Endothelial cell of umbilical vein (primary cell): ENCODE results near the gene MOB4.

Source experiments
- CTCF ChIP-seq, 2 donors: IDR thresholded peaks; 1 replicate in 1 of 2; 2 replicates in 1 of 2; pipeline ENCODE4 v1.5.1; 2011; ENCODE audit warnings: low read length in 2 of 2, mild to moderate bottlenecking in 2 of 2, moderate library complexity in 2 of 2, control low read depth in 1 of 2, inconsistent platforms in 1 of 2, low read depth in 1 of 2; ENCODE audit not compliant: insufficient read depth in 1 of 2; ENCODE audit errors: extremely low read depth in 1 of 2
- EZH2 ChIP-seq: IDR thresholded peaks from 2 replicates; pipeline ENCODE4 v1.6.1; 2012; ENCODE audit warnings: borderline replicate concordance, low read depth, mild to moderate bottlenecking, moderate library complexity, low read length, inconsistent platforms; ENCODE audit not compliant: severe bottlenecking
- MAX ChIP-seq: IDR thresholded peaks from 2 replicates; pipeline ENCODE4 v1.6.1; 2011; ENCODE audit not compliant: insufficient read depth, insufficient read length

GRCh38 chr2:197547163-197547900 is 31.5 kb downstream of the MOB4 start:
- TF ChIP-seq CTCF (IDR thresholded peaks at IDR 0.05; ENCODE audit: extremely low read depth in 1 of 2, insufficient read depth in 1 of 2, low read depth in 1 of 2, low read length in 2 of 2) (no peak), EZH2 (no peak), MAX (no peak)
